Stomach smooth muscle (tissue), 2 donors: Measurements from ENCODE around the gene INSYN1.
"Not testable (repeated sequence)": the region's sequence is repeated elsewhere in the genome, so short reads cannot be mapped to it uniquely, and the experiment has no call there.

Source experiments
- H3K27ac ChIP-seq: one replicate; pipeline ENCODE4 v1.7.0; 2013; ENCODE audit warnings: mild to moderate bottlenecking, low read length, inconsistent platforms
- H3K27me3 ChIP-seq, 2 donors: one replicate each; pipeline ENCODE4 v1.7.0; 2013; ENCODE audit warnings: low read length in 2 of 2; ENCODE audit not compliant: insufficient read depth in 2 of 2, control insufficient read depth in 1 of 2
- H3K36me3 ChIP-seq, 2 donors: one replicate each; pipeline ENCODE4 v1.7.0; 2013; ENCODE audit warnings: low read length in 2 of 2; ENCODE audit not compliant: control insufficient read depth in 2 of 2, insufficient read depth in 2 of 2
- H3K4me1 ChIP-seq: one replicate; pipeline ENCODE4 v1.7.0; 2013; ENCODE audit warnings: low read length; ENCODE audit not compliant: control insufficient read depth, insufficient read depth
- H3K4me3 ChIP-seq, 2 donors: one replicate each; pipeline ENCODE4 v1.7.0; 2013; ENCODE audit warnings: low read length in 2 of 2
- H3K9ac ChIP-seq, 2 donors: one replicate each; pipeline ENCODE4 v1.7.0; 2013; ENCODE audit warnings: low read length in 2 of 2, mild to moderate bottlenecking in 1 of 2
- H3K9me3 ChIP-seq, 2 donors: one replicate each; pipeline ENCODE4 v1.7.0; 2013; ENCODE audit warnings: low read length in 2 of 2; ENCODE audit not compliant: control insufficient read depth in 2 of 2
- donor health status: healthy.
- donor health status: Pancreatic carcinoma.

The INSYN1 gene

GRCh38 chr15:73753250-73754130 lies at the start of gene INSYN1:
INSYN1 (minus strand) TSS chr15:73753351; CDS start chr15:73751130, 2,221 bp downstream.
- Histone ChIP-seq H3K4me3 (peak within 1 kb of the TSS; percentile 58 to 77), H3K27me3 (peaks cover 2 to 4% of the 10 kb centered on the region in 2 donors), H3K9ac (peak within 1 kb of the TSS; percentile 29 to 58), H3K27ac (no peak within 1 kb of the TSS), H3K36me3 (no peaks in the 10 kb centered on the region), H3K9me3 (no peaks in the 10 kb centered on the region), H3K4me1 (peaks cover 21% of the 10 kb centered on the region)

GRCh38 chr15:73802431-73803041 lies 49.4 kb upstream of the INSYN1 start:
- Histone ChIP-seq H3K9ac (no peak overlapping the region), H3K36me3 (no peaks in the 10 kb centered on the region), H3K9me3 (no peaks in the 10 kb centered on the region), H3K4me3 (no peak overlapping the region), H3K4me1 (peaks cover 38% of the 10 kb centered on the region), H3K27ac (peak overlapping the region; percentile 24), H3K27me3 (no peaks in the 10 kb centered on the region)

- Histone ChIP-seq H3K9ac (no peak overlapping the region), H3K36me3 (no peaks in the 10 kb centered on the region), H3K4me1 (peaks cover 38% of the 10 kb centered on the region), H3K27me3 (no peaks in the 10 kb centered on the region), H3K27ac (peak overlapping the region; percentile 53), H3K4me3 (peak overlapping the region; percentile 29 to 34), H3K9me3 (no peaks in the 10 kb centered on the region)
Observed at GRCh38 chr15:73800662-73801345, 47.7 kb upstream of the INSYN1 start.

GRCh38 chr15:73799466-73799865 lies 46.3 kb upstream of the INSYN1 start:
- Histone ChIP-seq H3K4me3 (no peak overlapping the region), H3K36me3 (no peaks in the 10 kb centered on the region), H3K9me3 (no peaks in the 10 kb centered on the region), H3K4me1 (peaks cover 38% of the 10 kb centered on the region), H3K27ac (no peak overlapping the region), H3K9ac (no peak overlapping the region), H3K27me3 (no peaks in the 10 kb centered on the region)

- Histone ChIP-seq H3K9me3 (no peaks in the 10 kb centered on the region), H3K27me3 (no peaks in the 10 kb centered on the region), H3K4me3 (no peak overlapping the region), H3K4me1 (peaks cover 26% of the 10 kb centered on the region), H3K36me3 (no peaks in the 10 kb centered on the region), H3K9ac (no peak overlapping the region), H3K27ac (no peak overlapping the region)
Observed at GRCh38 chr15:73797366-73798158, 44.4 kb upstream of the INSYN1 start.

GRCh38 chr15:73796331-73796831 lies 43.2 kb upstream of the INSYN1 start:
- H3K36me3 ChIP-seq, result no peaks in the 10 kb centered on the region
- no peaks in the 10 kb centered on the region for H3K27me3 ChIP-seq
- H3K27ac ChIP-seq, result no peak overlapping the region
- peaks cover 15% of the 10 kb centered on the region for H3K4me1 ChIP-seq
- H3K9ac ChIP-seq, result no peak overlapping the region
- H3K4me3 ChIP-seq, result no peak overlapping the region
- no peaks in the 10 kb centered on the region for H3K9me3 ChIP-seq

GRCh38 chr15:73794443-73795133 lies 41.4 kb upstream of the INSYN1 start:
- H3K27me3 ChIP-seq, result no peaks in the 10 kb centered on the region
- H3K36me3 ChIP-seq, result no peaks in the 10 kb centered on the region
- H3K4me1 ChIP-seq, result no peaks in the 10 kb centered on the region
- no peaks in the 10 kb centered on the region for H3K9me3 ChIP-seq
- no peak overlapping the region for H3K27ac ChIP-seq
- no peak overlapping the region for H3K9ac ChIP-seq
- H3K4me3 ChIP-seq, result no peak overlapping the region

GRCh38 chr15:73792899-73793541 lies 39.9 kb upstream of the INSYN1 start:
- H3K27me3 ChIP-seq, H3K4me3 ChIP-seq, H3K27ac ChIP-seq, H3K9ac ChIP-seq, H3K4me1 ChIP-seq, H3K36me3 ChIP-seq, H3K9me3 ChIP-seq: not testable (repeated sequence)

GRCh38 chr15:73792415-73792814 lies 39.3 kb upstream of the INSYN1 start:
- Histone ChIP-seq H3K9me3 (no peaks in the 10 kb centered on the region), H3K36me3 (no peaks in the 10 kb centered on the region), H3K27me3 (peaks cover 0 to 3% of the 10 kb centered on the region in 2 donors), H3K27ac (no peak overlapping the region), H3K4me1 (no peaks in the 10 kb centered on the region), H3K9ac (no peak overlapping the region), H3K4me3 (no peak overlapping the region)
